Renal cortex interstitium (tissue), 11 donors: ENCODE measurements around the gene RPL38. TPM values are rescaled to one million over a fixed set of nuclear protein-coding genes. Genes with fewer than 3 reads are reported as not detected.

Source experiments
- DNase-seq, 11 donors: peaks; one replicate each; pipeline ENCODE4 v3.0.0-alpha.2; 2013; ENCODE audit warnings: low read depth in 9 of 11, low spot score in 4 of 11; ENCODE audit errors: extremely low read depth in 1 of 11
- polyA plus RNA-seq, 3 donors: library from polyadenylated mRNA; unstranded; fragments of 120-200 nt; gene quantifications; one replicate each; pipeline ENCODE4 v1.2.1, GENCODE V29; 2013; ENCODE audit not compliant: insufficient read length in 3 of 3

RPL38 gene
- polyA plus RNA-seq, 3 donors: 1,116 to 1,437 (median 1,164) TPM

- no peak for DNase-seq
These were observed 11.2 kb downstream of the RPL38 start for GRCh38 chr17:74214484-74215341.

GRCh38 chr17:74215342-74215727, 11.9 kb downstream of the RPL38 start:
- no peak for DNase-seq

- no peak for DNase-seq
These were observed 13.0 kb downstream of the RPL38 start for GRCh38 chr17:74216505-74216904.

GRCh38 chr17:74217037-74217730, 13.7 kb downstream of the RPL38 start:
- DNase-seq: no peak

- DNase-seq: no peak
These were observed 14.4 kb downstream of the RPL38 start for GRCh38 chr17:74217888-74218287.

GRCh38 chr17:74218436-74218835, 15.0 kb downstream of the RPL38 start:
- no peak for DNase-seq

GRCh38 chr17:74219576-74220133, 16.2 kb downstream of the RPL38 start:
- no peak for DNase-seq

- DNase-seq: no peak
These were observed 16.7 kb downstream of the RPL38 start for GRCh38 chr17:74220219-74220618.

GRCh38 chr17:74220946-74221818, 17.7 kb downstream of the RPL38 start:
- DNase-seq: no peak

GRCh38 chr17:74222399-74222798, 18.9 kb downstream of the RPL38 start:
- DNase-seq: no peak

GRCh38 chr17:74223901-74224300, 20.4 kb downstream of the RPL38 start:
- no peak for DNase-seq

GRCh38 chr17:74224959-74225725, 21.7 kb downstream of the RPL38 start:
- no peak for DNase-seq

- DNase-seq: no peak
These were observed 22.8 kb downstream of the RPL38 start for GRCh38 chr17:74226252-74226651.

GRCh38 chr17:74227271-74228080, 24.0 kb downstream of the RPL38 start:
- no peak for DNase-seq

GRCh38 chr17:74228306-74228978, 25.0 kb downstream of the RPL38 start:
- DNase-seq: no peak

- DNase-seq: no peak
These were observed 27.4 kb downstream of the RPL38 start for GRCh38 chr17:74230896-74231295.
